ENCODE data around the gene RHOC. TPM values are rescaled to one million over a fixed set of nuclear protein-coding genes. Genes with fewer than 3 reads are reported as not detected.

Gene RHOC
- polyA plus RNA-seq, 1 of the 3 experiments (the other 2 are of a cell fraction), result 1,028 TPM

DNA sequence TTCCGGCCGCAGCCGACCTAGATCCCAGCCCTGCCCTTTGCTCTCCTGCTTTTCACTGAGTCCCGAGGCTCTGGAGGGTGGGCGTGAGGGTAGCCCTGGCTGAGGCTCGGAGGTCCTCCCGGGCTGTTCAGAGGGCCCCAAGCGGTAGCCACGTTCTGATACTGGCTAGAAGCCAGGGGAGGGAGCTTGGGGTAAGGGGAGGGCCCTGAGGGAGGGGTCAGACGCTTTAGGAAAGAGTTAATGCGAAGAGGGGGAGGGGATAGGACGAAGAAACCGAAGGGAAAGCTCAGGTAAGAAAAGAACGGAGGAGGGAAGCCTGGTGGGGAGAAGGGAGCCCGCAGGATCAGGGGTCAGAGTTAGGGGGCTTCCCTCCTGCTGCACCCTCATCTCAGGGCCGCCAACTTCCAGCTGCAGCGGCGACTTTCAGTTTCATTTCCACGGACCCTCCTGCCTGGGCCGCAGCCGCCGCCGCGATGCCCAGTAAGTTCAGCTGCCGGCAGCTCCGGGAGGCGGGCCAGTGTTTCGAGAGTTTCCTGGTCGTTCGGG is 32.4 kb downstream of the RHOC start, which contains the start of gene MOV10:
Gene MOV10, plus strand, starts transcription at position 220 of the 546 bp plus-strand sequence. Its CDS starts 254 bp downstream, at position 474.
- CTCF ChIA-PET, result interaction anchor here (0.6 to 4.8 kb wide), 16 partner anchors 9 to 283 kb away, joined by 3 to 42 read pairs (median 6); partner anchors contain the start of genes CAPZA1, PPM1J and ST7L
- Histone ChIP-seq H4K20me1 (ENCODE audit: insufficient read depth) (no peaks in the 10 kb centered on the region), H3K4me2 (peak within 1 kb of the TSS; percentile 80), H3K9me3 (no peaks in the 10 kb centered on the region), H3K27ac (ENCODE audit: low read depth in 2 of 2, low read length in 1 of 2) (peak within 1 kb of the TSS; percentile 75 to 94), H3K9me2 (no peaks in the 10 kb centered on the region), H3K4me1 (ENCODE audit: control insufficient read depth in 1 of 2, insufficient read depth in 2 of 2, low read depth in 1 of 2, low read length in 1 of 2) (peaks cover 11 to 12% of the 10 kb centered on the region in 2 experiments; a peak in 3 of 4 replicates), H3K4me3 (ENCODE audit: low read depth in 2 of 2, low read length in 1 of 2) (peak within 1 kb of the TSS; percentile 79 to 89), H3K9ac (peak within 1 kb of the TSS; percentile 88), H3K79me2 (ENCODE audit: insufficient read depth) (peaks cover 39% of the 10 kb centered on the region), H2AFZ (ENCODE audit: low read depth) (peak within 1 kb of the TSS; percentile 60), H3K27me3 (ENCODE audit: insufficient read depth) (no peaks in the 10 kb centered on the region), H3F3A (replicated peaks; ENCODE audit: insufficient read depth) (peaks cover 22% of the 10 kb centered on the region), H3K36me3 (replicated peaks in 1 of 2; ENCODE audit: control insufficient read depth in 1 of 2, insufficient read depth in 2 of 2, low read length in 1 of 2) (peaks cover 21 to 30% of the 10 kb centered on the region in 2 experiments)
- WGBS (ENCODE audit: low lambda C conversion rate), result under 1% methylated on average over 16 of the region's 30 CpGs
- POLR2A ChIA-PET, result interaction anchor here (0.5 to 2.1 kb wide), 17 partner anchors 10 to 365 kb away, joined by 3 to 14 read pairs (median 5); partner anchors contain the start of genes CAPZA1, CTTNBP2NL, PPM1J and RHOC
- TF ChIP-seq ELF1 (IDR thresholded peaks at IDR 0.05) (0 out of 2 replicates have a peak, but pooled peaks have one; percentile 4), YY1 (IDR thresholded peaks at IDR 0.05; ENCODE audit: low read depth) (no peak), TCF12 (IDR thresholded peaks at IDR 0.05) (peak; percentile 8; the same call in 1 of the 2 replicates), TAF1 (IDR thresholded peaks at IDR 0.05; ENCODE audit: borderline replicate concordance, low read depth, low read length) (peak; percentile 51), SIN3A (IDR thresholded peaks at IDR 0.05; ENCODE audit: borderline replicate concordance, low read depth, low read length) (peak; percentile 17; the same call in 1 of the 2 replicates), TEAD4 (IDR thresholded peaks at IDR 0.05; ENCODE audit: borderline replicate concordance, insufficient read depth) (no peak), NFIC (IDR thresholded peaks at IDR 0.05; ENCODE audit: borderline replicate concordance) (peak; percentile 63), SMC3 (IDR thresholded peaks at IDR 0.05; ENCODE audit: low read depth, low read length) (no peak), FOXJ3 (CRISPR knock-in tag; IDR thresholded peaks at IDR 0.05) (no peak), POLR2AphosphoS5 (IDR thresholded peaks at IDR 0.05; ENCODE audit: low read depth, low read length) (0 out of 2 replicates have a peak, but pooled peaks have one; percentile 7), JUND (IDR thresholded peaks at IDR 0.05) (peak; percentile 0; the same call in 1 of the 2 replicates), CHD2 (IDR thresholded peaks at IDR 0.05; ENCODE audit: low read length, partially characterized antibody) (peak; percentile 20), MXI1 (IDR thresholded peaks at IDR 0.05; ENCODE audit: low read depth, low read length) (0 out of 2 replicates have a peak, but pooled peaks have one; percentile 31)
- TF ChIP-seq, protein P1, sequence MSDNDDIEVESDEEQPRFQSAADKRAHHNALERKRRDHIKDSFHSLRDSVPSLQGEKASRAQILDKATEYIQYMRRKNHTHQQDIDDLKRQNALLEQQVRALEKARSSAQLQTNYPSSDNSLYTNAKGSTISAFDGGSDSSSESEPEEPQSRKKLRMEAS (IDR thresholded peaks at IDR 0.05; ENCODE audit: low read depth), result 0 out of 2 replicates have a peak, but pooled peaks have one; percentile 40
- TF ChIP-seq, protein P2, sequence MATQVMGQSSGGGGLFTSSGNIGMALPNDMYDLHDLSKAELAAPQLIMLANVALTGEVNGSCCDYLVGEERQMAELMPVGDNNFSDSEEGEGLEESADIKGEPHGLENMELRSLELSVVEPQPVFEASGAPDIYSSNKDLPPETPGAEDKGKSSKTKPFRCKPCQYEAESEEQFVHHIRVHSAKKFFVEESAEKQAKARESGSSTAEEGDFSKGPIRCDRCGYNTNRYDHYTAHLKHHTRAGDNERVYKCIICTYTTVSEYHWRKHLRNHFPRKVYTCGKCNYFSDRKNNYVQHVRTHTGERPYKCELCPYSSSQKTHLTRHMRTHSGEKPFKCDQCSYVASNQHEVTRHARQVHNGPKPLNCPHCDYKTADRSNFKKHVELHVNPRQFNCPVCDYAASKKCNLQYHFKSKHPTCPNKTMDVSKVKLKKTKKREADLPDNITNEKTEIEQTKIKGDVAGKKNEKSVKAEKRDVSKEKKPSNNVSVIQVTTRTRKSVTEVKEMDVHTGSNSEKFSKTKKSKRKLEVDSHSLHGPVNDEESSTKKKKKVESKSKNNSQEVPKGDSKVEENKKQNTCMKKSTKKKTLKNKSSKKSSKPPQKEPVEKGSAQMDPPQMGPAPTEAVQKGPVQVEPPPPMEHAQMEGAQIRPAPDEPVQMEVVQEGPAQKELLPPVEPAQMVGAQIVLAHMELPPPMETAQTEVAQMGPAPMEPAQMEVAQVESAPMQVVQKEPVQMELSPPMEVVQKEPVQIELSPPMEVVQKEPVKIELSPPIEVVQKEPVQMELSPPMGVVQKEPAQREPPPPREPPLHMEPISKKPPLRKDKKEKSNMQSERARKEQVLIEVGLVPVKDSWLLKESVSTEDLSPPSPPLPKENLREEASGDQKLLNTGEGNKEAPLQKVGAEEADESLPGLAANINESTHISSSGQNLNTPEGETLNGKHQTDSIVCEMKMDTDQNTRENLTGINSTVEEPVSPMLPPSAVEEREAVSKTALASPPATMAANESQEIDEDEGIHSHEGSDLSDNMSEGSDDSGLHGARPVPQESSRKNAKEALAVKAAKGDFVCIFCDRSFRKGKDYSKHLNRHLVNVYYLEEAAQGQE (IDR thresholded peaks at IDR 0.05; ENCODE audit: low read depth, low read length), result no peak
- DNase-seq, result peak; percentile 79

Measured in SK-N-SH (cell line).